DOHH2 (cell line): Measurements from ENCODE around the gene CACTIN.
"Not testable (repeated sequence)": the region's sequence is repeated elsewhere in the genome, so short reads cannot be mapped to it uniquely, and the experiment has no call there.

Source experiments
- H3F3A ChIP-seq: fragments of 200-600 bp; sonication (generic), shearing (Covaris generic); 2 replicates; pipeline ENCODE4 v1.6.0; 2016; ENCODE audit warnings: antibody characterized with exemption, mild to moderate bottlenecking; ENCODE audit not compliant: control insufficient read depth, insufficient read depth
- H3K27ac ChIP-seq: fragments of 200-600 bp; sonication (generic); 2 replicates; pipeline ENCODE4 v1.5.1; 2014; ENCODE audit warnings: low read depth, mild to moderate bottlenecking, low read length, moderate library complexity
- H3K27me3 ChIP-seq: fragments of 200-600 bp; sonication (generic); 2 replicates; pipeline ENCODE4 v1.6.1; 2014; ENCODE audit warnings: mild to moderate bottlenecking, low read length, mixed read lengths; ENCODE audit not compliant: control insufficient read depth
- H3K36me3 ChIP-seq: fragments of 200-600 bp; sonication (generic); 2 replicates; pipeline ENCODE4 v1.6.1; 2014; ENCODE audit warnings: mild to moderate bottlenecking, low read length, moderate library complexity, mixed read lengths; ENCODE audit not compliant: control insufficient read depth
- H3K4me1 ChIP-seq: fragments of 200-600 bp; sonication (generic); 2 replicates; pipeline ENCODE4 v1.6.1; 2014; ENCODE audit warnings: mild to moderate bottlenecking, low read length, mixed read lengths; ENCODE audit not compliant: control insufficient read depth
- H3K4me2 ChIP-seq: fragments of 200-600 bp; sonication (generic); 2 replicates; pipeline ENCODE4 v1.6.0; 2014; ENCODE audit warnings: mild to moderate bottlenecking, low read length, moderate library complexity
- H3K4me3 ChIP-seq: fragments of 200-600 bp; sonication (generic); 2 replicates; pipeline ENCODE4 v1.5.1; 2014; ENCODE audit warnings: mild to moderate bottlenecking, low read length, mixed read lengths
- H3K79me2 ChIP-seq: fragments of 200-600 bp; sonication (generic); 2 replicates; pipeline ENCODE4 v1.6.1; 2014; ENCODE audit warnings: mild to moderate bottlenecking, low read length, mixed read lengths; ENCODE audit not compliant: control insufficient read depth
- H3K9me2 ChIP-seq: fragments of 200-600 bp; sonication (generic); replicated peaks from 2 replicates; pipeline ENCODE4 v1.6.1; 2014; ENCODE audit warnings: mild to moderate bottlenecking, low read length, mixed read lengths; ENCODE audit not compliant: control insufficient read depth
- H3K9me3 ChIP-seq: fragments of 200-600 bp; sonication (generic); 2 replicates; pipeline ENCODE4 v1.6.1; 2014; ENCODE audit warnings: antibody characterized with exemption, low read length, mixed read lengths; ENCODE audit not compliant: control insufficient read depth, insufficient read depth
- H4K20me1 ChIP-seq: fragments of 200-600 bp; sonication (generic); 2 replicates; pipeline ENCODE4 v1.6.0; 2014; ENCODE audit warnings: low read depth, mild to moderate bottlenecking, antibody characterized with exemption, low read length, moderate library complexity; ENCODE audit not compliant: control insufficient read depth, insufficient read depth
- CTCF ChIP-seq: fragments of 200-600 bp; sonication (generic); IDR thresholded peaks from one replicate; pipeline ENCODE4 v1.5.1; 2014; ENCODE audit warnings: antibody characterized with exemption, mild to moderate bottlenecking, low read depth, low read length; ENCODE audit not compliant: poor library complexity, severe bottlenecking
- EZH2phosphoT487 ChIP-seq: fragments of 200-600 bp; sonication (generic); IDR thresholded peaks from 2 replicates; pipeline ENCODE4 v1.6.1; 2017; ENCODE audit warnings: borderline replicate concordance, mild to moderate bottlenecking, antibody characterized with exemption, low read length, moderate library complexity, mixed read lengths

CACTIN gene

GRCh38 chr19:3651684-3652083 lies 25.1 kb upstream of the CACTIN start:
- H3K27ac ChIP-seq, result no peak overlapping the region
- peaks cover 12% of the 10 kb centered on the region for H3K4me1 ChIP-seq
- no peak overlapping the region for H3K4me3 ChIP-seq
- no peaks in the 10 kb centered on the region for H3F3A ChIP-seq
- H3K9me2 ChIP-seq, result no peaks in the 10 kb centered on the region
- TF ChIP-seq EZH2phosphoT487, result no peak
- no peak for TF ChIP-seq CTCF
- no peaks in the 10 kb centered on the region for H3K79me2 ChIP-seq
- no peaks in the 10 kb centered on the region for H3K9me3 ChIP-seq
- no peaks in the 10 kb centered on the region for H3K36me3 ChIP-seq
- no peaks in the 10 kb centered on the region for H3K27me3 ChIP-seq
- H3K4me2 ChIP-seq, result no peak overlapping the region
- no peaks in the 10 kb centered on the region for H4K20me1 ChIP-seq

GRCh38 chr19:3649888-3650287 lies 23.3 kb upstream of the CACTIN start:
- no peaks in the 10 kb centered on the region for H3K79me2 ChIP-seq
- no peak overlapping the region for H3K4me3 ChIP-seq
- no peak overlapping the region for H3K4me2 ChIP-seq
- no peaks in the 10 kb centered on the region for H3K4me1 ChIP-seq
- TF ChIP-seq EZH2phosphoT487 (no peak), CTCF (no peak)
- no peaks in the 10 kb centered on the region for H3F3A ChIP-seq
- H3K27ac ChIP-seq, result no peak overlapping the region
- no peaks in the 10 kb centered on the region for H3K9me2 ChIP-seq
- H3K9me3 ChIP-seq, result no peaks in the 10 kb centered on the region
- H4K20me1 ChIP-seq, result no peaks in the 10 kb centered on the region
- H3K36me3 ChIP-seq, result no peaks in the 10 kb centered on the region
- no peaks in the 10 kb centered on the region for H3K27me3 ChIP-seq

GRCh38 chr19:3648037-3648905 lies 21.7 kb upstream of the CACTIN start:
- Histone ChIP-seq H3K27me3 (no peaks in the 10 kb centered on the region), H3K4me3 (no peak overlapping the region), H3K4me2 (no peak overlapping the region), H3K27ac (no peak overlapping the region), H3K79me2 (no peaks in the 10 kb centered on the region), H4K20me1 (no peaks in the 10 kb centered on the region), H3K9me3 (no peaks in the 10 kb centered on the region), H3K4me1 (no peaks in the 10 kb centered on the region), H3F3A (no peaks in the 10 kb centered on the region), H3K9me2 (no peaks in the 10 kb centered on the region), H3K36me3 (no peaks in the 10 kb centered on the region)
- TF ChIP-seq EZH2phosphoT487 (no peak), CTCF (no peak)

GRCh38 chr19:3647102-3647501 lies 20.5 kb upstream of the CACTIN start:
- H3K9me3 ChIP-seq, H3K27me3 ChIP-seq, H3K27ac ChIP-seq: not testable (repeated sequence)

More at GRCh38 chr19:3647102-3647501, 20.5 kb upstream of the CACTIN start:
- not testable (repeated sequence) for H3K4me3 ChIP-seq, H3K36me3 ChIP-seq, H3K79me2 ChIP-seq, H3K9me2 ChIP-seq, H4K20me1 ChIP-seq, H3K4me2 ChIP-seq, H3K4me1 ChIP-seq, H3F3A ChIP-seq
